SK-N-SH (cell line): Measurements from ENCODE around the gene SGPL1. TPM values are rescaled to one million over a fixed set of nuclear protein-coding genes. Genes with fewer than 3 reads are reported as not detected.

Experiments used
- CTCF ChIA-PET: fragments of 300-600, 350-600 bp; formaldehyde crosslinking; extraction: SDS; loops from one replicate; lab custom pipeline; 2021; lab: Yijun Ruan, JAX
- POLR2A ChIA-PET: fragments of 350-600 bp; sonication (Branson Sonifier 250); formaldehyde crosslinking; extraction: SDS; loops from one replicate; lab custom pipeline; 2020; ENCODE audit warnings: antibody characterized with exemption, inconsistent platforms; lab: Yijun Ruan, JAX
- DNase-seq: peaks from one replicate; pipeline ENCODE4 v3.0.0; 2012
- H2AFZ ChIP-seq: fragments of 200-600 bp; sonication (generic); 2 replicates; pipeline ENCODE4 v1.8.1; 2016; ENCODE audit warnings: antibody characterized with exemption, mild to moderate bottlenecking, low read depth
- H3F3A ChIP-seq: fragments of 200-600 bp; sonication (generic); replicated peaks from 2 replicates; pipeline ENCODE3; 2016; ENCODE audit warnings: antibody characterized with exemption, mild to moderate bottlenecking; ENCODE audit not compliant: insufficient read depth
- H3K27ac ChIP-seq, 2 experiments: fragments of 200-500 bp in 1 of 2; fragments of 200-600 bp in 1 of 2; sonication (Bioruptor generic) in 1 of 2; sonication (generic), shearing (Covaris generic) in 1 of 2; 2 replicates each; pipeline versions ENCODE4 v1.5.1 to v1.6.1; 2014 to 2016; ENCODE audit warnings: low read depth in 2 of 2, inconsistent platforms in 1 of 2, low read length in 1 of 2, mild to moderate bottlenecking in 1 of 2, mixed read lengths in 1 of 2
- H3K27me3 ChIP-seq: fragments of 200-600 bp; sonication (generic), shearing (Covaris generic); 2 replicates; pipeline ENCODE4 v1.6.1; 2016; ENCODE audit warnings: mixed run types; ENCODE audit not compliant: insufficient read depth
- H3K36me3 ChIP-seq, 2 experiments: fragments of 200-500 bp in 1 of 2; fragments of 200-600 bp in 1 of 2; sonication (Bioruptor generic) in 1 of 2; sonication (generic) in 1 of 2; replicated peaks in 1 of 2; 2 replicates each; pipeline versions ENCODE3 to v1.5.1; 2014 to 2016; ENCODE audit warnings: low read length in 1 of 2, mild to moderate bottlenecking in 1 of 2; ENCODE audit not compliant: insufficient read depth in 2 of 2, control insufficient read depth in 1 of 2
- H3K4me1 ChIP-seq, 2 experiments: fragments of 200-500 bp in 1 of 2; fragments of 200-600 bp in 1 of 2; sonication (Bioruptor generic) in 1 of 2; sonication (generic), shearing (Covaris generic) in 1 of 2; 2 replicates each; pipeline versions ENCODE4 v1.5.1 to v1.6.1; 2014 to 2016; ENCODE audit warnings: low read depth in 1 of 2, low read length in 1 of 2, mixed run types in 1 of 2; ENCODE audit not compliant: insufficient read depth in 2 of 2, control insufficient read depth in 1 of 2
- H3K4me2 ChIP-seq: fragments of 200-600 bp; sonication (generic), shearing (Covaris generic); 2 replicates; pipeline ENCODE4 v1.6.1; 2017; ENCODE audit warnings: mixed run types
- H3K4me3 ChIP-seq, 2 experiments: fragments of 200-500 bp in 1 of 2; fragments of 200-600 bp in 1 of 2; sonication (Bioruptor generic) in 1 of 2; sonication (generic), shearing (Covaris generic) in 1 of 2; 2 replicates each; pipeline versions ENCODE4 v1.5.1 to v1.8.1; 2014 to 2016; ENCODE audit warnings: low read depth in 2 of 2, inconsistent platforms in 1 of 2, low read length in 1 of 2, mild to moderate bottlenecking in 1 of 2, mixed read lengths in 1 of 2, moderate library complexity in 1 of 2
- H3K79me2 ChIP-seq: fragments of 200-600 bp; sonication (generic); 2 replicates; pipeline ENCODE4 v1.8.1; 2017; ENCODE audit warnings: mild to moderate bottlenecking; ENCODE audit not compliant: insufficient read depth
- H3K9ac ChIP-seq: fragments of 200-600 bp; sonication (generic); 2 replicates; pipeline ENCODE4 v1.6.1; 2017; ENCODE audit warnings: mixed run types
- H3K9me2 ChIP-seq: fragments of 200-600 bp; sonication (generic); 2 replicates; pipeline ENCODE4 v1.6.1; 2017; ENCODE audit warnings: mixed run types
- H3K9me3 ChIP-seq: fragments of 200-600 bp; sonication (generic); 2 replicates; pipeline ENCODE4 v1.6.1; 2017; ENCODE audit warnings: mixed run types, mild to moderate bottlenecking, moderate library complexity
- H4K20me1 ChIP-seq: fragments of 200-600 bp; sonication (generic); 2 replicates; pipeline ENCODE4 v1.6.1; 2017; ENCODE audit warnings: mild to moderate bottlenecking, mixed run types; ENCODE audit not compliant: insufficient read depth
- EZH2phosphoT487 ChIP-seq: fragments of 200-600 bp; sonication (generic); IDR thresholded peaks from 2 replicates; pipeline ENCODE4 v1.6.1; 2017; ENCODE audit warnings: low read depth, mixed run types, mild to moderate bottlenecking, antibody characterized with exemption, moderate library complexity, borderline replicate concordance
- FOSL2 ChIP-seq: IDR thresholded peaks from 2 replicates; pipeline ENCODE4 v1.4.0; 2012; ENCODE audit warnings: low read depth, mild to moderate bottlenecking, moderate library complexity, borderline replicate concordance
- FOXJ3 ChIP-seq: sonication (generic); formaldehyde crosslinking; IDR thresholded peaks from 2 replicates; pipeline ENCODE4 v1.5.1; 2020; ENCODE audit warnings: mild to moderate bottlenecking, missing genetic modification reagents
- GABPA ChIP-seq: IDR thresholded peaks from 2 replicates; pipeline ENCODE4 v1.4.0; 2012; ENCODE audit warnings: low read depth, mild to moderate bottlenecking
- GATA2 ChIP-seq: sonication (generic); formaldehyde crosslinking; IDR thresholded peaks from 2 replicates; pipeline ENCODE4 v1.5.0; 2020; ENCODE audit warnings: mild to moderate bottlenecking, missing genetic modification reagents
- JUND ChIP-seq: IDR thresholded peaks from 2 replicates; pipeline ENCODE4 v1.4.0; 2012
- NFIC ChIP-seq: IDR thresholded peaks from 2 replicates; pipeline ENCODE4 v1.4.0; 2012; ENCODE audit warnings: borderline replicate concordance
- NRF1 ChIP-seq: IDR thresholded peaks from 2 replicates; pipeline ENCODE4 v1.6.1; 2012; ENCODE audit warnings: low read depth, mild to moderate bottlenecking, low read length
- POLR2AphosphoS5 ChIP-seq: IDR thresholded peaks from 2 replicates; pipeline ENCODE4 v1.6.1; 2012; ENCODE audit warnings: low read depth, low read length
- RCOR1 ChIP-seq: fragments of 150-350 bp; IDR thresholded peaks from 2 replicates; pipeline ENCODE4 v1.6.1; 2017; ENCODE audit warnings: antibody characterized with exemption, low read length
- RFX5 ChIP-seq: IDR thresholded peaks from 2 replicates; pipeline ENCODE4 v1.6.1; 2012; ENCODE audit warnings: mild to moderate bottlenecking, improper control_type of control experiment, low read length
- RXRA ChIP-seq: IDR thresholded peaks from 2 replicates; pipeline ENCODE4 v1.4.0; 2012; ENCODE audit warnings: low read depth, mild to moderate bottlenecking, borderline replicate concordance
- SIN3A ChIP-seq: IDR thresholded peaks from 2 replicates; pipeline ENCODE4 v1.6.1; 2012; ENCODE audit warnings: low read depth, mild to moderate bottlenecking, low read length, moderate library complexity, borderline replicate concordance
- TAF1 ChIP-seq: IDR thresholded peaks from 2 replicates; pipeline ENCODE4 v1.6.1; 2012; ENCODE audit warnings: low read depth, mild to moderate bottlenecking, low read length, moderate library complexity, borderline replicate concordance
- YY1 ChIP-seq: IDR thresholded peaks from 2 replicates; pipeline ENCODE4 v1.4.0; 2012; ENCODE audit warnings: low read depth, mild to moderate bottlenecking
- WGBS: methylation state at CpG from one replicate; pipeline ENCODE4 v1.1.6; 2017; ENCODE audit warnings: low lambda C conversion rate; 5-methylcytosine and 5-hydroxymethylcytosine counted together
- polyA plus RNA-seq, 3 experiments: library from polyadenylated mRNA; depleted of rRNA; stranded (reverse); fragments of >200 nt; gene quantifications; 2 replicates each; pipeline ENCODE4 v1.2.3, GENCODE V29; 2012
- TF ChIP-seq, protein P1 (sequence below): IDR thresholded peaks from 2 replicates; pipeline ENCODE4 v1.4.0; 2012; ENCODE audit warnings: low read depth, borderline replicate concordance
- TF ChIP-seq, protein P2 (sequence below): IDR thresholded peaks from 2 replicates; pipeline ENCODE4 v1.4.0; 2012; ENCODE audit warnings: low read depth, borderline replicate concordance
- TF ChIP-seq, protein P3 (sequence below): fragments of 200-600 bp; sonication (generic); IDR thresholded peaks from 2 replicates; pipeline ENCODE4 v1.6.1; 2017; ENCODE audit warnings: antibody characterized with exemption, mild to moderate bottlenecking, moderate library complexity
- TF ChIP-seq, protein P4 (sequence below): IDR thresholded peaks from 2 replicates; pipeline ENCODE4 v1.4.0; 2012; ENCODE audit warnings: low read depth
- TF ChIP-seq, protein P5 (sequence below): fragments of 150-350 bp; IDR thresholded peaks from 2 replicates; pipeline ENCODE4 v1.6.1; 2016; ENCODE audit warnings: mild to moderate bottlenecking, low read depth, low read length
- TF ChIP-seq, protein P6 (sequence below): IDR thresholded peaks from 2 replicates; pipeline ENCODE4; 2012
- TF ChIP-seq, protein P7 (sequence below): fragments of 150-350 bp; IDR thresholded peaks from 2 replicates; pipeline ENCODE4 v1.6.1; 2017; ENCODE audit warnings: antibody characterized with exemption, low read length, low read depth, borderline replicate concordance

The SGPL1 gene
- polyA plus RNA-seq, 1 of the 3 experiments (the other 2 are of a cell fraction) = 11.8 TPM

DNA sequence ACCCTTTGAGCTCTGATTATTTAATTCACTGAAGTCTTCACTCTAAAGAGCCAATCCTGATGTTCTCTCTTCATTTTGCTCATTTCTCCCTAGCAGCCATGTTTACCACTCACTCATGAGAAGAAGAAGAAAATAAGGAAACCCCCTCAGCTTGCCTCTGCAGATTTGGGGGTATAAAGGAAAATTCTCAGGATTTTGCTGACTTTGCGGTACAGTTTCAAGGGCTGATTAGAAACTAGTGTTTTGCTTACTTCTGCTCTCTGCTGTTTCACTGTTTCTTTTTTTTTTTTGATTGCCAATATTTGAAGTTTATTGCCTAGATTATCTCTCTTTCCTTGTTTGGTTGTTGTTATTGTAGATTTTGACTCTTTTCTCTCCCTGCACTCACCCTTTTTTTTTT lies 49.2 kb downstream of the SGPL1 start (continued):
- TF ChIP-seq, protein P1, sequence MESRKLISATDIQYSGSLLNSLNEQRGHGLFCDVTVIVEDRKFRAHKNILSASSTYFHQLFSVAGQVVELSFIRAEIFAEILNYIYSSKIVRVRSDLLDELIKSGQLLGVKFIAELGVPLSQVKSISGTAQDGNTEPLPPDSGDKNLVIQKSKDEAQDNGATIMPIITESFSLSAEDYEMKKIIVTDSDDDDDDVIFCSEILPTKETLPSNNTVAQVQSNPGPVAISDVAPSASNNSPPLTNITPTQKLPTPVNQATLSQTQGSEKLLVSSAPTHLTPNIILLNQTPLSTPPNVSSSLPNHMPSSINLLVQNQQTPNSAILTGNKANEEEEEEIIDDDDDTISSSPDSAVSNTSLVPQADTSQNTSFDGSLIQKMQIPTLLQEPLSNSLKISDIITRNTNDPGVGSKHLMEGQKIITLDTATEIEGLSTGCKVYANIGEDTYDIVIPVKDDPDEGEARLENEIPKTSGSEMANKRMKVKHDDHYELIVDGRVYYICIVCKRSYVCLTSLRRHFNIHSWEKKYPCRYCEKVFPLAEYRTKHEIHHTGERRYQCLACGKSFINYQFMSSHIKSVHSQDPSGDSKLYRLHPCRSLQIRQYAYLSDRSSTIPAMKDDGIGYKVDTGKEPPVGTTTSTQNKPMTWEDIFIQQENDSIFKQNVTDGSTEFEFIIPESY = no peak
- TF ChIP-seq FOSL2 (no peak), GATA2 (CRISPR knock-in tag) (no peak), SIN3A (no peak), RXRA (no peak), GABPA (no peak), JUND (no peak)
- TF ChIP-seq, protein P2, sequence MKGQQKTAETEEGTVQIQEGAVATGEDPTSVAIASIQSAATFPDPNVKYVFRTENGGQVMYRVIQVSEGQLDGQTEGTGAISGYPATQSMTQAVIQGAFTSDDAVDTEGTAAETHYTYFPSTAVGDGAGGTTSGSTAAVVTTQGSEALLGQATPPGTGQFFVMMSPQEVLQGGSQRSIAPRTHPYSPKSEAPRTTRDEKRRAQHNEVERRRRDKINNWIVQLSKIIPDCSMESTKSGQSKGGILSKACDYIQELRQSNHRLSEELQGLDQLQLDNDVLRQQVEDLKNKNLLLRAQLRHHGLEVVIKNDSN = no peak

DNA sequence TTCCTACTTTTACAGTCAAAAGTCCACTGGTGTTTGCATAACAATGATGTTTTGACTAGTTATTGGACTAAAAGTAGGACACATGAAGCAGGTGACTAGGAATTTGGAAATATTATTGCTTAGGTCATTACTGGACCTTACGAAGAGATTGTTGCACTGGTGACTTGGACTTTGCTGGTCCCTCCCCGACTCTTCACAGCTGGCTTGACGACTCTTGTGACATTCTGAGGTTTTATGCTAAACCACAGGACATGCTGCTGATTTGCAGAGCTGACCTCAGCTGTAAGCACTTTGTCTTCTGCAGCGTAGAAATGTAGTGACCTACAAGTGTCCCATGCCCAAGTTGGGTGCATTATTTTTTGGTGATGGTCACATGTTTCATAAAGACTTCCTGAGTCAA lies 50.7 kb downstream of the SGPL1 start:
- TF ChIP-seq RCOR1 (no peak), NRF1 (no peak), YY1 (no peak), FOSL2 (no peak), GATA2 (CRISPR knock-in tag) (no peak), GABPA (no peak), POLR2AphosphoS5 (no peak), JUND (no peak), TAF1 (no peak), RXRA (no peak), FOXJ3 (CRISPR knock-in tag) (no peak), NFIC (no peak), SIN3A (no peak), EZH2phosphoT487 (no peak), RFX5 (no peak)
- TF ChIP-seq, protein P3, sequence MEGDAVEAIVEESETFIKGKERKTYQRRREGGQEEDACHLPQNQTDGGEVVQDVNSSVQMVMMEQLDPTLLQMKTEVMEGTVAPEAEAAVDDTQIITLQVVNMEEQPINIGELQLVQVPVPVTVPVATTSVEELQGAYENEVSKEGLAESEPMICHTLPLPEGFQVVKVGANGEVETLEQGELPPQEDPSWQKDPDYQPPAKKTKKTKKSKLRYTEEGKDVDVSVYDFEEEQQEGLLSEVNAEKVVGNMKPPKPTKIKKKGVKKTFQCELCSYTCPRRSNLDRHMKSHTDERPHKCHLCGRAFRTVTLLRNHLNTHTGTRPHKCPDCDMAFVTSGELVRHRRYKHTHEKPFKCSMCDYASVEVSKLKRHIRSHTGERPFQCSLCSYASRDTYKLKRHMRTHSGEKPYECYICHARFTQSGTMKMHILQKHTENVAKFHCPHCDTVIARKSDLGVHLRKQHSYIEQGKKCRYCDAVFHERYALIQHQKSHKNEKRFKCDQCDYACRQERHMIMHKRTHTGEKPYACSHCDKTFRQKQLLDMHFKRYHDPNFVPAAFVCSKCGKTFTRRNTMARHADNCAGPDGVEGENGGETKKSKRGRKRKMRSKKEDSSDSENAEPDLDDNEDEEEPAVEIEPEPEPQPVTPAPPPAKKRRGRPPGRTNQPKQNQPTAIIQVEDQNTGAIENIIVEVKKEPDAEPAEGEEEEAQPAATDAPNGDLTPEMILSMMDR = no peak
- TF ChIP-seq, protein P4, sequence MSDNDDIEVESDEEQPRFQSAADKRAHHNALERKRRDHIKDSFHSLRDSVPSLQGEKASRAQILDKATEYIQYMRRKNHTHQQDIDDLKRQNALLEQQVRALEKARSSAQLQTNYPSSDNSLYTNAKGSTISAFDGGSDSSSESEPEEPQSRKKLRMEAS = no peak
- TF ChIP-seq, protein P5, sequence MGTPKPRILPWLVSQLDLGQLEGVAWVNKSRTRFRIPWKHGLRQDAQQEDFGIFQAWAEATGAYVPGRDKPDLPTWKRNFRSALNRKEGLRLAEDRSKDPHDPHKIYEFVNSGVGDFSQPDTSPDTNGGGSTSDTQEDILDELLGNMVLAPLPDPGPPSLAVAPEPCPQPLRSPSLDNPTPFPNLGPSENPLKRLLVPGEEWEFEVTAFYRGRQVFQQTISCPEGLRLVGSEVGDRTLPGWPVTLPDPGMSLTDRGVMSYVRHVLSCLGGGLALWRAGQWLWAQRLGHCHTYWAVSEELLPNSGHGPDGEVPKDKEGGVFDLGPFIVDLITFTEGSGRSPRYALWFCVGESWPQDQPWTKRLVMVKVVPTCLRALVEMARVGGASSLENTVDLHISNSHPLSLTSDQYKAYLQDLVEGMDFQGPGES = no peak
- TF ChIP-seq, protein P6, sequence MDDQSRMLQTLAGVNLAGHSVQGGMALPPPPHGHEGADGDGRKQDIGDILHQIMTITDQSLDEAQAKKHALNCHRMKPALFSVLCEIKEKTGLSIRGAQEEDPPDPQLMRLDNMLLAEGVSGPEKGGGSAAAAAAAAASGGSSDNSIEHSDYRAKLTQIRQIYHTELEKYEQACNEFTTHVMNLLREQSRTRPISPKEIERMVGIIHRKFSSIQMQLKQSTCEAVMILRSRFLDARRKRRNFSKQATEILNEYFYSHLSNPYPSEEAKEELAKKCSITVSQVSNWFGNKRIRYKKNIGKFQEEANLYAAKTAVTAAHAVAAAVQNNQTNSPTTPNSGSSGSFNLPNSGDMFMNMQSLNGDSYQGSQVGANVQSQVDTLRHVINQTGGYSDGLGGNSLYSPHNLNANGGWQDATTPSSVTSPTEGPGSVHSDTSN = no peak
- TF ChIP-seq, protein P7, sequence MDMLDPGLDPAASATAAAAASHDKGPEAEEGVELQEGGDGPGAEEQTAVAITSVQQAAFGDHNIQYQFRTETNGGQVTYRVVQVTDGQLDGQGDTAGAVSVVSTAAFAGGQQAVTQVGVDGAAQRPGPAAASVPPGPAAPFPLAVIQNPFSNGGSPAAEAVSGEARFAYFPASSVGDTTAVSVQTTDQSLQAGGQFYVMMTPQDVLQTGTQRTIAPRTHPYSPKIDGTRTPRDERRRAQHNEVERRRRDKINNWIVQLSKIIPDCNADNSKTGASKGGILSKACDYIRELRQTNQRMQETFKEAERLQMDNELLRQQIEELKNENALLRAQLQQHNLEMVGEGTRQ = no peak
- Histone ChIP-seq H3K36me3 (peaks cover 37 to 42% of the 10 kb centered on the region in 2 experiments), H3K9me2 (no peaks in the 10 kb centered on the region), H3K4me2 (no peak overlapping the region), H3K9ac (no peak overlapping the region), H4K20me1 (no peaks in the 10 kb centered on the region), H3K27ac (no peak overlapping the region), H3F3A (no peaks in the 10 kb centered on the region), H3K79me2 (no peaks in the 10 kb centered on the region), H3K4me3 (no peak overlapping the region), H3K9me3 (no peaks in the 10 kb centered on the region), H2AFZ (no peak overlapping the region), H3K4me1 (peaks cover 0 to 12% of the 10 kb centered on the region in 2 experiments; a peak in 2 of 4 replicates), H3K27me3 (no peaks in the 10 kb centered on the region)
- ChIA-PET CTCF (interaction anchor here (0.6 to 1.1 kb wide), 3 partner anchors 12 to 50 kb away, joined by 3 read pairs; no protein-coding TSS in a partner anchor), POLR2A (no interaction called here)
- no peak for DNase-seq
- 98% methylated on average over 4 of the region's 4 CpGs for WGBS
